Lower lobe of right lung (tissue), 2 donors: ENCODE measurements around the gene TMA7B. TPM values are rescaled to one million over a fixed set of nuclear protein-coding genes. Genes with fewer than 3 reads are reported as not detected.
"Not testable (repeated sequence)": the region's sequence is repeated elsewhere in the genome, so short reads cannot be mapped to it uniquely, and the experiment has no call there.

Experiments
- ATAC-seq, 2 donors: fragments of 200-7000 bp; cut with Tn5 transposase; one replicate each; pipeline ENCODE4 v1.9.1; 2020 to 2022; ENCODE audit warnings: mild to moderate bottlenecking in 2 of 2, moderate library complexity in 2 of 2
- DNase-seq: peaks from one replicate; pipeline ENCODE4 v3.0.0-alpha.2; 2020
- H3K27ac ChIP-seq: fragments of 200-600 bp; one replicate; pipeline ENCODE4 v1.8.0; 2022
- H3K27me3 ChIP-seq: fragments of 200-600 bp; one replicate; pipeline ENCODE4 v1.8.0; 2022; ENCODE audit warnings: low read depth
- H3K36me3 ChIP-seq: fragments of 200-600 bp; one replicate; pipeline ENCODE4 v1.8.0; 2022; ENCODE audit warnings: mild to moderate bottlenecking
- H3K4me1 ChIP-seq: fragments of 200-600 bp; one replicate; pipeline ENCODE4 v1.8.0; 2022
- H3K4me3 ChIP-seq: fragments of 200-600 bp; one replicate; pipeline ENCODE4 v1.8.0; 2022; ENCODE audit warnings: mild to moderate bottlenecking
- H3K9me3 ChIP-seq: fragments of 200-600 bp; one replicate; pipeline ENCODE4 v1.8.0; 2022
- intact Hi-C: fragments of 100-400 bp; cut with DNase I; formaldehyde crosslinking; loops from one replicate; pipeline ENCODE4 v1.11.0; 2022
- total RNA-seq: library from RNA; stranded (reverse); fragmentation: NEBNext Ultra II Directional; extraction: Animal tissue kit (Norgen Biotek cat#: 25700); gene quantifications from one replicate; pipeline ENCODE4 v1.2.1, GENCODE V29; 2021
- TF ChIP-seq, protein P1 (sequence below): fragments of 200-600 bp; IDR thresholded peaks from one replicate; pipeline ENCODE4 v1.8.0; 2022; ENCODE audit warnings: antibody characterized with exemption, mild to moderate bottlenecking
- donor health status: DM: no; HTN: yes; CAD: no; lungs with severe emphysema.

Gene TMA7B
- total RNA-seq, 1 donor from 2014 or later, result 1.4 TPM

DNA sequence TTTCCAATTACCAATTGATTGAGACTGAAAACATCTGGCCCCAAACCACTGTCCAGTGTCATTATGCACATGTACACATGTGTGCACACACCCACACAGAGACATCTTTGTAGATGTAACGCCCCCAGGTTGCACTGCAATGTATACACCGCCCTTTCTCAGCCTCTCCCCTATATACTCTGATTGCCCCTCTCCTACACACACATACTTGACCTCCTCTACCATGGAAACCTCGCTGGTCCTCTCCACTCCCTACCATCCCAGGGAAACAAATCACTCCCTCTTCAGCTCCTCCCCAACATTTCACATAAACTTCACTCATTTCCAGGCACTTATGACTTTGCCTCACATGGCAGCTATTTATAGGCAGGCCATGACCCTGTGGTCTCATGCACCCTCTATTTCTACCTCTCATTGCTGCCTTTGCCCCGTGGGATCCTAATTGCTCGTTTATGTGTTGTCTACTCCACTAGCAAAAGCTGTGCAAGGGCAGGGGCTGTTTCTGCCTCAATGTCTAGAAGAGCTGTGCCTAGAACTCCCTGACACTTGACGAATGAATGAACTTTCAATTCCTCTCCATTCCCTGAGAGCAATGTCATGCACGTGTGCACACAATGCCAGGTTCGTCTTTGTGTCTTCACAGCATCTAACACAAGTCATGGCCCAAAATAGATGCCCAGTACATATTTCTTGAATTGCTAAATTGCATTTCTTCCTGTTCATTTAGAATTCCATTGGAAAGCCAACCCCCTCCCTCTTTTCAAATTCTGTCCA is 10.0 kb upstream of the TMA7B start:
- no peak for ATAC-seq
- DNase-seq, result no peak
- Histone ChIP-seq H3K4me3 (no peak overlapping the region), H3K36me3 (no peaks in the 10 kb centered on the region), H3K27me3 (peaks cover 4% of the 10 kb centered on the region), H3K9me3 (no peaks in the 10 kb centered on the region), H3K27ac (no peak overlapping the region), H3K4me1 (peaks cover 11% of the 10 kb centered on the region)
- intact Hi-C loops, result no loop called here
- TF ChIP-seq, protein P1, sequence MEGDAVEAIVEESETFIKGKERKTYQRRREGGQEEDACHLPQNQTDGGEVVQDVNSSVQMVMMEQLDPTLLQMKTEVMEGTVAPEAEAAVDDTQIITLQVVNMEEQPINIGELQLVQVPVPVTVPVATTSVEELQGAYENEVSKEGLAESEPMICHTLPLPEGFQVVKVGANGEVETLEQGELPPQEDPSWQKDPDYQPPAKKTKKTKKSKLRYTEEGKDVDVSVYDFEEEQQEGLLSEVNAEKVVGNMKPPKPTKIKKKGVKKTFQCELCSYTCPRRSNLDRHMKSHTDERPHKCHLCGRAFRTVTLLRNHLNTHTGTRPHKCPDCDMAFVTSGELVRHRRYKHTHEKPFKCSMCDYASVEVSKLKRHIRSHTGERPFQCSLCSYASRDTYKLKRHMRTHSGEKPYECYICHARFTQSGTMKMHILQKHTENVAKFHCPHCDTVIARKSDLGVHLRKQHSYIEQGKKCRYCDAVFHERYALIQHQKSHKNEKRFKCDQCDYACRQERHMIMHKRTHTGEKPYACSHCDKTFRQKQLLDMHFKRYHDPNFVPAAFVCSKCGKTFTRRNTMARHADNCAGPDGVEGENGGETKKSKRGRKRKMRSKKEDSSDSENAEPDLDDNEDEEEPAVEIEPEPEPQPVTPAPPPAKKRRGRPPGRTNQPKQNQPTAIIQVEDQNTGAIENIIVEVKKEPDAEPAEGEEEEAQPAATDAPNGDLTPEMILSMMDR, result no peak

DNA sequence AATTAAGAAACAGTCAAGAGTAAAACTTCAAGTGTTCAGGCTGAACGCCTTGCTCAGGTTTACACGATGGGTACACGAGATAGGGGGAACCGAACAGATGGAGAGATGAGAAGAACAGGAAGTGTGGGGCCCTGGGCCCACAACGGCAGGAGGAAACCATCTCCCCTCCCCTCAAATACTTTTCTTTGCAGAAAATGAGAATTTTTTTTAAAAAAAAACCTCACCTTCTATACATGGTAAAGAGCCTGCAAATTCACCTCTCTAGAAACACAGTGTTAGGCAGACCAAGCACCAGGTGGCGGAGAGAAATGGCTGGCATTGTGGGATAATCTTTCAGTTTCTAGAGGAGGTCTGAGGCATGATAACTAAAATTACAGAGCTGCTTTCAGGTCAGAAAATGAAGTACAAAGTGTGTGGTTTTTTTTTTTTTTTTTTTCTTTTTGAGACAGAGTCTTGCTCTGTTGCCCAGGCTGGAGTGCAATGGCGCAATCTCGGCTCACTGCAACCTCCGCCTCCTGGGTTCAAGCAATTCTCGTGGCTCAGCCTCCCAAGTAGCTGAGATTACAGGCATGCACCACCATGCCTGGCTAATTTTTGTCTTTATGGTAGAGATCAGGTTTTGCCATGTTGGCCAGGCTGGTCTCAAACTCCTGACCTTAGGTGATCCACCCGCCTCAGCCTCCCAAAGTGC is 8.4 kb upstream of the TMA7B start:
- H3K27me3 ChIP-seq, intact Hi-C loops, ATAC-seq, H3K4me3 ChIP-seq, H3K36me3 ChIP-seq, H3K9me3 ChIP-seq, DNase-seq, H3K27ac ChIP-seq: not testable (repeated sequence)
- H3K4me1 ChIP-seq, result peaks cover 12% of the 10 kb centered on the region

DNA sequence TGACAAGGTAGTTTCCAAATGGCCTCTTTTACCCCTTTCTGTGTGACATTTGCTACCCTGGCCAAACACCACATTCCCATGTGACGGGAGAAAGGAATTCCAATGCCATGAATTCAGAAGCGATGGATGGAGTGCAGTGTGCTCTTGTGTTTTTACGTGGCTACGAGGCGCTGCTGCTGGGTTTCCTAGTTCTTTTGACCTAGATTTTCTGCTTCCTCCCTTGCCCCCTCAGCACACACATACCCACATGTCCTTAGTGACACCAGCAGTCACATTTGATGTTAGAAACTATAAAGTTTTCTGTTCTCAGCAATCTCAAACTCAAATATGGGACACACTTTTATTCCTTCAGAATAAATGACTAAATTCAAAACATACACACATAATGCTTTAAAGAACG is 7.8 kb upstream of the TMA7B start:
- no peak for DNase-seq
- no peak for ATAC-seq
- Histone ChIP-seq H3K9me3 (no peaks in the 10 kb centered on the region), H3K27ac (no peak overlapping the region), H3K4me1 (peaks cover 6% of the 10 kb centered on the region), H3K27me3 (no peaks in the 10 kb centered on the region), H3K4me3 (no peak overlapping the region), H3K36me3 (no peaks in the 10 kb centered on the region)
- intact Hi-C loops, result no loop called here
- TF ChIP-seq, protein P1, result no peak

DNA sequence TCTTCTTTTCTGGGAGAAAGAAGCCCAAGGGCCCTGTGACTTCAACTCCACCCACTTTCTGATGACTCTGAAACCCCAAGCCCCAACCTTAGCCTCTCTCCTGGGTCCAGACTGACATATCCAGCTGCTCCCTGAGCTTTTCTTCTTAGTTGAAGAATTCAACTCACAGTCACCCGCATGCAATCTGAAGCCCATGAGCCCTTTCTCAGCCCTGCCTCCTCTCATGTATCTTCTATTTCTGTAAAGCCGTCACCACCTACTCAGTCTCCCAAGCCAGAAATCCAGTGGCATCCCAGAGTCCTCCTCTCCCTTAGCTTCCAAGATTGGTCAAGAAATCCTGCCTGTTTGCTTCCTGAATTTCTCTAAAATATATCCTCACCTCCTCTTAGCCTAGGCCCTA is 7.1 kb upstream of the TMA7B start:
- no peaks in the 10 kb centered on the region for H3K36me3 ChIP-seq
- TF ChIP-seq, protein P1, result no peak
- intact Hi-C loops, result no loop called here
- H3K4me3 ChIP-seq, result no peak overlapping the region
- no peak overlapping the region for H3K27ac ChIP-seq
- ATAC-seq (no peak), DNase-seq (no peak)
- peaks cover 6% of the 10 kb centered on the region for H3K27me3 ChIP-seq
- H3K9me3 ChIP-seq, result no peaks in the 10 kb centered on the region
- peaks cover 3% of the 10 kb centered on the region for H3K4me1 ChIP-seq

DNA sequence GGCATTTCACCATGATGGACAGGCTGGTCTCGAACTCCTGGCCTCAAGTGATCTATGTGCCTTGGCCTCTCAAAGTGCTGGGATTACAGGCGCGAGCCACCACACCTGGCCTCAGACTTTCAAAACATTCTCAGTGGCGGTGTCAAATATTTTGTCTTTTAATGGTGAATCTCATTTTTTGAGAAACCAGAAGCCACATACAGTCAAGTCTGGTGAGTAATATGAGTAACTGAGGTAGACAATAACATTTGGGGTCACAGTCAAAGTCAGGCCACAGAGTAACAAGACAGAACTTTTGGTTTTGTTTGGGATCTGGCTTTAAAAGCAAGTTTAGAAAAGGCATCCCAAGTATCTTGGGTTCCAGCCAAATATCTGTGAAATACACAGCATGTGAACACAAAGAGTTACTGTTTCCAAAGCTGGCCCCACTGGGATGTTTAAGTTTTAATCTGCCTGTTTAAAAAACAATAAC is 5.6 kb upstream of the TMA7B start:
- DNase-seq (no peak), ATAC-seq (no peak)
- H3K9me3 ChIP-seq, result no peaks in the 10 kb centered on the region
- TF ChIP-seq, protein P1, result no peak
- intact Hi-C loops, result no loop called here
- peaks cover 9% of the 10 kb centered on the region for H3K4me1 ChIP-seq
- H3K27me3 ChIP-seq, result peaks cover 15% of the 10 kb centered on the region
- no peaks in the 10 kb centered on the region for H3K36me3 ChIP-seq
- no peak overlapping the region for H3K27ac ChIP-seq
- H3K4me3 ChIP-seq, result no peak overlapping the region

DNA sequence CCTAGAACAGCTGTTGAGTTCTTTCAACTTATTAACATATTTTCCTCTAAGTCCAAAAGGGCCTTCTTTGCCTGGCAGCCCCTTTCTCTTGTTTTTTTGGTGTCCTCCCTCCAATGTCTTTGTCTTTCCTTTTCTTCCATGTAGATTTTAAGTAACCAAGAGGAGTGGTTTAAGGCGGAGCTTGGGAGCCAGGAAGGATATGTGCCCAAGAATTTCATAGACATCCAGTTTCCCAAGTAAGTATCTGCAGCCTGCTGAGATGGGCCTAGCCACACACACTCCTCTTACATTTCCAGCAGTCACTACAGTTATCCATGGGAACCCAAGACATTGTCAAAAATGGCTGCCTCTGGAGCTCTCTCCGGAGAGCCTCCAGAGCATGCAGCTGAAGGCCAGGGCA is 4.5 kb upstream of the TMA7B start:
- no peak for ATAC-seq
- Histone ChIP-seq H3K4me1 (peaks cover 11% of the 10 kb centered on the region), H3K9me3 (no peaks in the 10 kb centered on the region), H3K27me3 (peaks cover 15% of the 10 kb centered on the region), H3K4me3 (no peak overlapping the region), H3K27ac (no peak overlapping the region), H3K36me3 (no peaks in the 10 kb centered on the region)
- DNase-seq, result no peak
- TF ChIP-seq, protein P1, result no peak
- intact Hi-C loops, result no loop called here
